ENCODE measurements around the gene SYNPR. TPM values are rescaled to one million over a fixed set of nuclear protein-coding genes. Genes with fewer than 3 reads are reported as not detected.

Gene SYNPR
- total RNA-seq, 1 donor from 2014 or later = 13.2 TPM

DNA sequence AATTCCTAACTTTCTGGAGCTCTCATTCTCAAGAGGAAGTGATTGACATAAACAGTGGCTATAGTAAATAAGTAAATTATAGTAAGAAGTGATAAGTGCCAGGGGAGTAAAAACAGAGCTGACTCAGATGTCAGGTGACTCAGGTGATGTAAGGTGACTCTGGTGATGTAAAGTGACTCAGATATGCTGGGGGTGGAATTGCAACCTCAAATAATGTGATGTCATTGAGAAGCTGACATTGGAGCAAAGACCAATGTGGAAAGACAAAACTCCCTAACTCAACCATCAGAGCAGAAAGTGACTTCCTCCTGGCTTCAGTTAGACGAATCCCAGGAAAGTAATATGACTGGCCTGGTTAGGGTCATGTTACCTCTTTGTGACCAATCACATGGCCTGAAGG is 230.2 kb downstream of the SYNPR start:
- H3K27me3 Mint-ChIP-seq = no peaks in the 10 kb centered on the region
- H3K4me1 Mint-ChIP-seq (ENCODE audit: low read depth) = peaks cover 11% of the 10 kb centered on the region
- no peak overlapping the region for H3K4me3 Mint-ChIP-seq (ENCODE audit: low read depth)
- TF ChIP-seq, protein P1, sequence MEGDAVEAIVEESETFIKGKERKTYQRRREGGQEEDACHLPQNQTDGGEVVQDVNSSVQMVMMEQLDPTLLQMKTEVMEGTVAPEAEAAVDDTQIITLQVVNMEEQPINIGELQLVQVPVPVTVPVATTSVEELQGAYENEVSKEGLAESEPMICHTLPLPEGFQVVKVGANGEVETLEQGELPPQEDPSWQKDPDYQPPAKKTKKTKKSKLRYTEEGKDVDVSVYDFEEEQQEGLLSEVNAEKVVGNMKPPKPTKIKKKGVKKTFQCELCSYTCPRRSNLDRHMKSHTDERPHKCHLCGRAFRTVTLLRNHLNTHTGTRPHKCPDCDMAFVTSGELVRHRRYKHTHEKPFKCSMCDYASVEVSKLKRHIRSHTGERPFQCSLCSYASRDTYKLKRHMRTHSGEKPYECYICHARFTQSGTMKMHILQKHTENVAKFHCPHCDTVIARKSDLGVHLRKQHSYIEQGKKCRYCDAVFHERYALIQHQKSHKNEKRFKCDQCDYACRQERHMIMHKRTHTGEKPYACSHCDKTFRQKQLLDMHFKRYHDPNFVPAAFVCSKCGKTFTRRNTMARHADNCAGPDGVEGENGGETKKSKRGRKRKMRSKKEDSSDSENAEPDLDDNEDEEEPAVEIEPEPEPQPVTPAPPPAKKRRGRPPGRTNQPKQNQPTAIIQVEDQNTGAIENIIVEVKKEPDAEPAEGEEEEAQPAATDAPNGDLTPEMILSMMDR (IDR thresholded peaks at IDR 0.05; ENCODE audit: unreplicated experiment) = no peak
- no peak overlapping the region for H3K27ac Mint-ChIP-seq
- no peaks in the 10 kb centered on the region for H3K9me3 Mint-ChIP-seq (ENCODE audit: low read depth)
- no peaks in the 10 kb centered on the region for H3K36me3 Mint-ChIP-seq (ENCODE audit: insufficient read depth)
- no peak for DNase-seq (ENCODE audit: low spot score, unreplicated experiment)

DNA sequence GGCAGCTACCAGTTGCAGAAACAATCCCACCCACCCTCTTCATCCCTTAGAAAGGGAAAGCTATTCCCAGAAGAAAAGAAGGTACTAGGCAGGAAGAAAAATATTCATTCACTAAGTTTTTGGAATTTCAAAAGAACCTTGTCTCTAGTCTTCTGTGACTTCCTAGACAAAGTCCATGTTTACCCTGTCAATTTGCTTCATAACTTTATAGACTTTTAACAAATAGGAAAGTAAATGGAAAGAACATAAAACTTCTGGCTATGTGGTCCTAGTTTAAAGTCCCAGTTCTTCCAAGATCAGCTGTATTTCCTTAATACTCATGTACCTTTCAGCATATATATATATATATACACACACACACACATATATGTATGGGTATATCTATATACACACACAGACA is 230.7 kb downstream of the SYNPR start:
- TF ChIP-seq, protein P1 (IDR thresholded peaks at IDR 0.05; ENCODE audit: unreplicated experiment) = no peak
- DNase-seq (ENCODE audit: low spot score, unreplicated experiment) = no peak
- Mint-ChIP-seq H3K36me3 (ENCODE audit: insufficient read depth) (no peaks in the 10 kb centered on the region), H3K4me1 (ENCODE audit: low read depth) (peaks cover 11% of the 10 kb centered on the region), H3K9me3 (ENCODE audit: low read depth) (no peaks in the 10 kb centered on the region), H3K27me3 (no peaks in the 10 kb centered on the region), H3K4me3 (ENCODE audit: low read depth) (no peak overlapping the region), H3K27ac (no peak overlapping the region)

DNA sequence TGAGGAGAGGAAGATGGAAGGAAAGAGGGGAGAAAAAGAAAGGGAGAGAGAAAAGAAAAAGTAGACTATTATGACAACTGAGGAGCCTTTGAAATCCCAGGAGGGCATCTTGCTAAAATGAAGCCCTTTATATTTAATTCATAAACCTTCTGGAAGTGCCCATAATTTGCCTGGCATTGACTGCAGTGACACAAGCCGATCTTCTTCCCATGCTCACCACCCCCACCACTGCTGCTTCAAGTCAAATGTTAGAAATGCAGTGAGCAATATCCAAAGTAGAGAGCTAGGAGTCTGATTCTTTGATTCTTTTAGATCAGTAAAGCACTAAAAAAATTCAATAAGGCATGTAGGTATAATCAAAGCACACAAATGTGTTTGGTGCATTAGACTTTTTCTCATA is 235.7 kb downstream of the SYNPR start:
- H3K9me3 Mint-ChIP-seq (ENCODE audit: low read depth) = no peaks in the 10 kb centered on the region
- no peak overlapping the region for H3K4me3 Mint-ChIP-seq (ENCODE audit: low read depth)
- TF ChIP-seq, protein P1 (IDR thresholded peaks at IDR 0.05; ENCODE audit: unreplicated experiment) = no peak
- no peak for DNase-seq (ENCODE audit: low spot score, unreplicated experiment)
- H3K4me1 Mint-ChIP-seq (ENCODE audit: low read depth) = peaks cover 5% of the 10 kb centered on the region
- H3K27ac Mint-ChIP-seq = no peak overlapping the region
- no peaks in the 10 kb centered on the region for H3K36me3 Mint-ChIP-seq (ENCODE audit: insufficient read depth)
- H3K27me3 Mint-ChIP-seq = no peaks in the 10 kb centered on the region

DNA sequence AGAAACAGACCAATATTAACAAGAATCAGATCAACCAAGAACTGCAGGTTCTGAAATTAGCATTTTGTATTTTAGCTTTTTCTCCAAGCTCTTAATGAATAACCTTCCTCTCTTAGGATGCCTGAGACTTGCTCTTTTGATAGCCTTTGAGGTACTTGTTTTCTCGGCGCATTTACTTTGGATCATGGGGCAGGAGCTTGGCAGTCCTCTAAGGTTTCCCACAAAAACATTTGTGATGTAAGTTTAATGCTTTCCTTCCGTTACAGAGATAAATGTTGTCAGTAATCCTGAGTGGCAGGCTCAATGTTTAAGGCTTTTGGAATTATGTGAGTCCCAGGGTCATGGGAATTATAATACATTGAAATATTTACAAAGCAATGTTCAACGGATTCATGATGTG is 236.6 kb downstream of the SYNPR start:
- no peak overlapping the region for H3K27ac Mint-ChIP-seq
- no peak for DNase-seq (ENCODE audit: low spot score, unreplicated experiment)
- H3K4me3 Mint-ChIP-seq (ENCODE audit: low read depth) = no peak overlapping the region
- TF ChIP-seq, protein P1 (IDR thresholded peaks at IDR 0.05; ENCODE audit: unreplicated experiment) = no peak
- no peaks in the 10 kb centered on the region for H3K27me3 Mint-ChIP-seq
- H3K9me3 Mint-ChIP-seq (ENCODE audit: low read depth) = no peaks in the 10 kb centered on the region
- peaks cover 5% of the 10 kb centered on the region for H3K4me1 Mint-ChIP-seq (ENCODE audit: low read depth)
- H3K36me3 Mint-ChIP-seq (ENCODE audit: insufficient read depth) = no peaks in the 10 kb centered on the region

DNA sequence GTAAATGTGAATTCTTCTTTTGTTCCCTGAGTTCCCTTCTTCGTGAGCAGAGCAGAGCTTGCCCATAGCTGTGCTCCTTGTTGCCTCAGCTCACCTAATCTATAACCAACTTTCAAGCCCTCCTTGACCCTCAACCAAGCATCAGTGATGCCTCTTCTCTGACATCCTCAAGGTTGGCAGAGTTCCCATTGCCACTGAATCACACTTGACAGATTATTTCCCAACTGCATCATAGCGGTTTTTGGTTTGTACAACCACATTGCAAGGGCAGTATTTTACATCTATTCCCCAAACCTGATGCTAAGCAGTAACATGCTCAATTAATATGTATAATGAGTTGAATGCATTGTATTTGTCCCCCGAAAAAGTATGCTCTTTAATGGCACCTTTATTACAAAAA is 241.3 kb downstream of the SYNPR start:
- DNase-seq (ENCODE audit: low spot score, unreplicated experiment) = no peak
- TF ChIP-seq, protein P1 (IDR thresholded peaks at IDR 0.05; ENCODE audit: unreplicated experiment) = no peak
- Mint-ChIP-seq H3K27ac (no peak overlapping the region), H3K36me3 (ENCODE audit: insufficient read depth) (no peaks in the 10 kb centered on the region), H3K4me3 (ENCODE audit: low read depth) (no peak overlapping the region), H3K4me1 (ENCODE audit: low read depth) (no peaks in the 10 kb centered on the region), H3K9me3 (ENCODE audit: low read depth) (no peaks in the 10 kb centered on the region), H3K27me3 (no peaks in the 10 kb centered on the region)
